ENCODE results near the gene PGRMC1.
"Not testable (repeated sequence)": the region's sequence is repeated elsewhere in the genome, so short reads cannot be mapped to it uniquely, and the experiment has no call there.

PGRMC1 gene

GRCh38 chrX:119235051-119235511 is 1.0 kb upstream of the PGRMC1 start:
- no peak for DNase-seq (ENCODE audit: low spot score)

GRCh38 chrX:119236623-119237561 is 807 bp downstream of the PGRMC1 start:
- no peak for DNase-seq (ENCODE audit: low spot score)

- DNase-seq (ENCODE audit: low spot score), result no peak
Observed at GRCh38 chrX:119237562-119237942, 1.5 kb downstream of the PGRMC1 start.

GRCh38 chrX:119238557-119238956 is 2.5 kb downstream of the PGRMC1 start:
- no peak for DNase-seq (ENCODE audit: low spot score)

DNA sequence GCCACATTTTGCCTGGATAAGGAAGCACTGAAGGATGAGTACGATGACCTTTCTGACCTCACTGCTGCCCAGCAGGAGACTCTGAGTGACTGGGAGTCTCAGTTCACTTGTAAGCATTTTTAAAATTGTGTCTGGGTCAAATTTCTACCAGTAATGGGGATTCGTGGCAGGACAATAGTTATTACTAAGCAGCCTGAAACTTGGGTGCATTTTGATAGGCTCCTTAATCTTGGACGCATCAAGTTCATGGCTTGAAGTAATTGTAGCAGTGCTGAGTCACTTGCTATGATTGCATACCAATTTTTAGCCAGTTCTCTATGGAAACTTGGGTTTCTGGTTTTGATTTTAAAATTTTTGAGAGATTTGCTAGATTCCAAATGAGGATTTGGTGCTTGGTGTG is 4.3 kb downstream of the PGRMC1 start:
- no peak for DNase-seq (ENCODE audit: low spot score)

- DNase-seq (ENCODE audit: low spot score), result no peak
Observed at GRCh38 chrX:119247702-119248101, 11.6 kb downstream of the PGRMC1 start.

GRCh38 chrX:119249891-119250290 is 13.8 kb downstream of the PGRMC1 start:
- no peak for DNase-seq (ENCODE audit: low spot score)

- DNase-seq (ENCODE audit: low spot score), result no peak
Observed at GRCh38 chrX:119251386-119251785, 15.3 kb downstream of the PGRMC1 start.

DNA sequence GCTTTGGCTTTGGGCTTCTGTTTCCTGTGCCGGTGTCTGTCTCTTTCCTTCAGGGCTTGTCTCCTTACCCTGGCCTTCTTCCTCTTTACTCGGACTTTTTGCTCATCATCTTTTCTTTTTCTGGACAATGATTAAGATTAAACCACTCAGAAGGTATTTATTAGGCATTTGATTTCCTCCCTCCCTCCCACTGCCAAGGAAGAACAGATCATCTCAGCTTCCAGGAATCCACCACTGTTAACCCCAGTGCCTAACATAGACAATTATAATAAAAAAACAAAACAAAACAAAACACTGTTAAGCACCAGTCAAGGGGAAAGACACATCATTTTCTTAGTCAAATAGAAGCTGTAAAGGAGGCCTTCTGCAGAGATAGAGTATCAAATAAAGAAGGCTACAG is 16.6 kb downstream of the PGRMC1 start:
- no peak for DNase-seq (ENCODE audit: low spot score)

DNA sequence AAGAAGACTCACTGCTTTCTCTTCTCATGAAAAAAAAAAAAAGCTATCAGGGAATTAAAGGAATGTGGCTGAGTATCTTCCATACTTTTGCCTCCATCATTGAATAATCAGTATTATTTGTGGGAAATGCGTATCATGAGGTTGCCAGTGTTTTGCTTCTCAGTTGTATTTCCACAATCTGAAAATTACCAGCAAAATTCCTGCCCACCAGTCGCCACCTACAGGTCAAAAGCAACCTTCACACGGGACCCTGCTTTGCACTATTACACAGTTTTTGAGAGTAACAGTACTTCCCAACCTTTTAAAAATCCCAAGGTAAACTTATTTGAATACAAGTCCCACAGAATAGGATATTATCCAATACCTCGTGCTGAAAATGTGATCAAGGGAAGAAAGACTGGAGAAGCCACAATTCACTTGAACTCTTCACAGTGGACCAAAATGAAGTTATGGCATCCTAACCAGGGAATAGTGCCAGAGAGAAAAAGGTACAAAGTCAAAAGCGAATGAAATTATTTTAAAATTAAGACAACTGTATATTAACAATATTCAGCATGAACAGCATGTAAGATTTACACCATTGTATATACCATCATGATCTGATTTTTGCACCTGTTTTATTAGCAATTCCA is 30.4 kb downstream of the PGRMC1 start:
- DNase-seq (ENCODE audit: low spot score), result peak; percentile 13

DNA sequence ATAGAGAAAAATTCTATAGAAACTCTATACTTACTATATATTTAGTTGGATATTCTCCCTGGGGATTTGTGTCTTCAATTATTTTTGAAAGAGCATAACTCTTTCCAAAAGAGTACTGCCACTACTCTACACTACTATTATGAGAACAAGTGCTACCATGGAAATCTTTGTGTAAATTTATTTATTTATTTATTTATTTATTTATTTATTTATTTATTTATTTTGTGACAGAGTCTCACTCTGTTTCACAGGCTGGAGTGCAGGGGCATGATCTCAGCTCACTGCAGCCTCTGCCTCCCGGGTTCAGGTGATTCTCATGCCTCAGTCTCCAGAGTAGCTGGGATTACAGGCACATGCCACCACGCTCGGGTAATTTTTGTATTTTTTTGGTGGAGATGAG is 31.0 kb downstream of the PGRMC1 start:
- DNase-seq (ENCODE audit: low spot score), result not testable (repeated sequence)

DNA sequence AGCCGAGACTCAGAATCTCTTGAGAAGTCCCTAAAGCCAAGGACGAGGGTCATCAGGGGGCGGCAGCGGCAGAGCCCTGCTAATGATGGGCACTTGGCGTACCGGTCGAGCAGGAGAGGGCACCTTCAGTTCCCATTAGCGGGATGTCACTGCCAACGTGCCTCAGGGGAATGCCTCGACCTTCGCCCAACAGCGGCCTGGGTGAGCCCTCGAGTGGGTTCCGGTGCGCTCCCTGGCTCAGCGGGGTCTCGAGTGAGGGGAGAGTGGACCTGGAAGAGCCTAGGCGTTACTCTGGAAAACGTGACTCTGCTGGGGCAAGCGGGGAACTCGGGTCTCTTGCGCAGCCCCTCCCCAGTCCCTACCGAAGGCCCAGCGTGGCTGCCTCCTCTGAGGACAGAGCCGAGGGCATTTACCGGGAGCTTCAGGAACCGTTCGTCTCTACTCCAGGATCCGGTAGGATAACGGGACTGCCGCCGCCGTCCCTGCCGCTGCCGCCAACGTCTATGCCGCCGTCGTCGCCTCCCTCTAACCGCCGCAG is 36.9 kb downstream of the PGRMC1 start:
- no peak for DNase-seq (ENCODE audit: low spot score)

GRCh38 chrX:119273420-119274192 is 37.5 kb downstream of the PGRMC1 start:
- DNase-seq (ENCODE audit: low spot score), result no peak

- not testable (repeated sequence) for DNase-seq (ENCODE audit: low spot score)
Observed at GRCh38 chrX:119282347-119282746, 46.3 kb downstream of the PGRMC1 start.

DNA sequence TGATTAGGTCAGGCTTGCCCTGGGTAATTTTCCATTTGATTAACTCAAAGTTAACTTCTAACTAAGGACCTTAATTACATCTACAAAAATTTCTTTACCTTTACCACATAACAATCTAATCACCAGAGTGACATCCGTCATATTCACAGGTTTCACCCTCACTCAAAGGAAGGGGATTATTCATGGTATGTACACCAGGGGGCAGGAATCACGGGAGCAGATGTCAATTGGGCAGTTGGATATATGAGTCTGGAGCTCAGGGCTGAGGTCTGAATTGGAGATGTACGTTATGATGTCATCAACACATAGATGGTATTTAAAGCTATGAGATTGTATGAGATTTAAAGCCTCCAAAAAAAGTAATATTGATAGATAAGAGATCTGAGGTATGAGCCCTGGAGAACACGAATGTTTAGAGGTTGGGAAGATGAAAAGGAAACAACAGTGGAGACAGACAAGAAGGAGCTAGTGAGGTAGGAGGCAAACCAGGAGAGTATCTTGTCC is 52.9 kb downstream of the PGRMC1 start:
- DNase-seq (ENCODE audit: low spot score), result no peak

- no peak for DNase-seq (ENCODE audit: low spot score)
Observed at GRCh38 chrX:119290476-119290875, 54.4 kb downstream of the PGRMC1 start.

- DNase-seq (ENCODE audit: low spot score), result not testable (repeated sequence)
Observed at GRCh38 chrX:119291246-119291645, 55.2 kb downstream of the PGRMC1 start.

GRCh38 chrX:119292445-119292844 is 56.4 kb downstream of the PGRMC1 start:
- no peak for DNase-seq (ENCODE audit: low spot score)
